GM21737 (cell line): Measurements from ENCODE around the gene CKAP2L.
A peak's percentile ranks its signal among the peaks of the same experiment; 100 is the strongest.

Experiments used
- ATAC-seq: cut with Tn5 transposase; IDR thresholded peaks from one replicate; pipeline ENCODE4 v1.9.1; 2021; ENCODE audit warnings: mild to moderate bottlenecking, moderate library complexity; ENCODE audit not compliant: unreplicated experiment

The CKAP2L gene

GRCh38 chr2:112767693-112768330 is 3.4 kb upstream of the CKAP2L start:
- ATAC-seq, result no peak

- ATAC-seq, result no peak
Observed at GRCh38 chr2:112765251-112765650, 842 bp upstream of the CKAP2L start.

- ATAC-seq, result no peak
Observed at GRCh38 chr2:112762276-112762675, 2.1 kb downstream of the CKAP2L start.

GRCh38 chr2:112760149-112760548 is 4.3 kb downstream of the CKAP2L start:
- ATAC-seq, result no peak

GRCh38 chr2:112758711-112759110 is 5.7 kb downstream of the CKAP2L start:
- ATAC-seq, result no peak

GRCh38 chr2:112757265-112757664 is 7.1 kb downstream of the CKAP2L start:
- ATAC-seq, result no peak

DNA sequence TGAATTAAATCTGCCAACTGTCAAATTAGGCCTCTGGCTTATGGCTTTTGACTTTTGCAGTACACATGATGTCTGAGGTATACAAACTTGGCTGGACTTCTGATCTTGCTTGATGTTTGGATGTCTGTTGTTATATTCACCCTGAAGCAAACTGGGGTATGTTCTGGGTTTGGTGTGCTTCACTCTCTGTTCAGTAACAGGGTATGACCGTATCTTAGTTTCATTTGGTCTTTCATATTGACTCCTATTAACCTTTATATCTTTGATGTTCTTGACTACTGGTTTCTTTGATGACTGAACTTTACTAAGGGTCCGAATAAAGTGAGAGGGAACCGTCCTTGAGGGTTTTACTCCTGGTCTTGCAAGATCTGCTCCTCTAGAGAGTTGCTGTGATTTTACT is 8.2 kb downstream of the CKAP2L start:
- no peak for ATAC-seq

DNA sequence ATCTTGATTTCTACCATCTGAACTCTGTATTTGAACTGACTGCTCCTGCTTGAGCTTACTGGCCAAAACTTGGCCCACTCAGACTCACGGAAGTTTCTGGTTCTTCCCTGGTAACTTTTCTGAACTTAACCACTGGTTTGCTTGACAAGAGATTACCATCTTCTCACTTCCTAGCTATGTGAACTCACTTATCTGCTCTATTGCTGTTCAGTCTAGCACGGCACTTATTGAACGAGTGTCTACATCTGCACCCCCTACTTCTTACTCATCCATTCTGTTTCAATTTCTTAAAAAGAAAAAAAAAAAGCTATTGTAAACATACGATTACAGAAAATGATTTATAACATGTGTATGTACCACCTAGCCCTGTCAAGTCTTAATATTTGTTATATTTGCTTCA is 9.0 kb downstream of the CKAP2L start:
- no peak for ATAC-seq

- no peak for ATAC-seq
Observed at GRCh38 chr2:112754564-112754963, 9.8 kb downstream of the CKAP2L start.

DNA sequence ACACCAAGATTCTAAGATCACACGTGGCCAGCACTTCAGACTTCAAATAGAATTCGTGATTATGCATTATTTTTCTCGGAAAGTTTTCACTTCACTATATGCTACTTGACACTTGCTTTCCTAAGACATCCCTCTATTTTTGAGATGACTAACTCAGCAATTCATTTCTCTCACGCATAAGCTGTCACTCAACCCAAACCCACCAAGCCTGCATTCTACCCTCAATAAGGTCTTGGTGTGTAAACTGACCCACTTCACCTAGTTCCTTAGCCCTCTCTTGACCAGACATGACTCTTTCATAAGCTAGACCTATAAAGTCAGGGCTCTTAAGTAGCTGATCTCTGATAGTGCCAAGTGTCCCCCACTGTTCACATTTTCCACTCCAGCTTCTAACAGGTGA is 11.7 kb downstream of the CKAP2L start:
- no peak for ATAC-seq

DNA sequence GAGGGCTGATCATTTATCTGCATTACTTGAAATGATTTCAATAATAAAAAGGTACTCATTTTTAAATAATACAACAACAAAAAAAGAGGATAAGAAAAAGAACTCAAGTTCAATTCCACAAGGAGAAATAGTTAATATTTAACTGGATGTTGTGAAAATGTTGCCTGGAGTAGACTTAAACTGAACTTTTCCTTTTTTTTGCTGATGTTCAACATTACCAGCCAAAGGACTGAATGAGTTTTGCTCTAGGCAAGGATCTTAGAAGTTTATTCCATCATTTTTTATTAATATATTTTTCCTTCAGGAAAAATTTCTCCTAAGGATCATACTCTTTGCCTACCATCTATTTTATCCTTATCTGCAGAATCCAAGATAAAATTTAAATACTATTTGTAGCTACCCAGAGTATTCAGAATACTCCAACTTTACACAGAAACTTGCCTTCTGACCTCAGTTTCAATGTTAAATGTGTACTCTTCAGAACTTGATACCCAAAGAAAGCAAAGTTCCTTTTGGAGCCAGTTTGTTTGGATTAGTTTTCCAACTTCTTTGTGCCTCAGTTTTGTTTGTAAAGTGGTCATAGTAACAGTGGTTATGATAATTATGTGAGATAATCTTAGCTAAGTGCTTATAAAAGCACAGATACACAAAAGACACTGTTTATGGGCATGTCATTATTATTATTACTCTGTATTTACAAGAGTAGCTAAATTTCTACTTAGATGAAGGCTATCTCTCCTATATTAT is 12.8 kb downstream of the CKAP2L start:
- ATAC-seq, result no peak

DNA sequence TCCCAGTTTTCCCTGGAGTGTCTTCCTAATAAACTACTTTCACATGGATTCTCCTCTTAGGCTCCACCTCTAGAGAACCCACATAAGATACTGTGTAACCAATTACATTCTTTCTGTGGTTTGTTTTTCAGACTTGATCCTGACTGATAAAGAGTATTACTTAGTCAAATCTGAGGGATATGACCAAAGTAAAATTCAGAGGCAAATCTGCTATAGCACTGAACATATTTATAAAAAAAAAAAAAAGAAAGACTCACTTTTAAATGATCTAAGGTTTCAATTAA is 13.9 kb downstream of the CKAP2L start:
- no peak for ATAC-seq

- peak; percentile 84 for ATAC-seq
Observed at GRCh38 chr2:112749755-112750559, 14.5 kb downstream of the CKAP2L start.

DNA sequence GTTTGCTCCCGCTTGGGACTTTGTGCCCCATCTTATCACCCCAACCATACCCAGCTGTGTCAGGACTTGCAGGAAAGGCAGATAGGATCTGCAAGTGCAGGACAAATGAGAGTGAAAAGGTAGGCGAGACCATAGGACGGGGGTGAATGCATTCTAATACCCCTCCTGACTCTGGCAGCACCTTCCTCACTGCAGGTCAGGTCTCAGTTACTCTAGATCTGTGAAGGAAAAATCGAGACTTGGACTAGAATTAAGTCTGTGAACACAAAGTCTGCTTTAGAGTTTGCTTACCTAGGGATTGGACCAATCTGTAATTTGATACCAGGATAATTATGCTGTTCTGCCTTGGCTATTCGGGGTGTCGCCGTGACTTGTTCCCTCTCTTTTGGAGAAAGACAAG is 23.9 kb downstream of the CKAP2L start:
- no peak for ATAC-seq

DNA sequence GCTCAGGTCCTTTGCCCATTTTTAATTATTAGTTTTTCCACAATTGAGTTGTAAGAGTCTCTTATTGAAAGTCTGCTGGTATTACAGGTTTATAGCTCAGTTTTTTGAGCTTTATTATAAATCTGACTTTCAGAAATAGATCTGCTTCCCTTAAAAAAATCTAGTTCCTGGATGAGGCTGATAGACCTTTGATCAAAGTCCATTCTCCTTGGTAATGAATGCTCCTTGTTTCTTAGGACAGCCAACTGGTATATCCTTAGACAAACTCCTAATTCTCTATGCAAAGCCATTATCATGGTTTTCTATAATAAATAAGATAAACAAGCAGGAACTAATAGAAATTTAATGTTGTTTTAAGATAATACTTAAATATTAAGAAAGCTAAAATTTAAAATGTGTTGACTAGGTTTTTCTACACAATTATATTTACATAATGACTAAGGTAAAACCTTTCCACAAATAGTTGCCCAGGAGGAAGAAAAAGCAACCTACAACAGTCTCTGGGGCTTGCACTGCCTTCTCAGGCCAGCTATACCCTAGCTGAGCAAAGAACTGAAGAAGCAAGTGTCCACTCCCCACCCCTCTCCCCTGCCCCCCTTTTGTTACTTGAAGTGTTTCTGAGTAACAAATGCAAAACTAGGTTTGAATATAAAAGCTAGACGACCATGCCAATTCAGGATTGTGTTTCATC is 26.7 kb downstream of the CKAP2L start:
- no peak for ATAC-seq

GRCh38 chr2:112733871-112734270 is 30.5 kb downstream of the CKAP2L start:
- no peak for ATAC-seq

GRCh38 chr2:112733456-112733855 is 31.0 kb downstream of the CKAP2L start:
- no peak for ATAC-seq

- no peak for ATAC-seq
Observed at GRCh38 chr2:112731479-112731878, 32.9 kb downstream of the CKAP2L start.

- ATAC-seq, result no peak
Observed at GRCh38 chr2:112730791-112731190, 33.6 kb downstream of the CKAP2L start.

DNA sequence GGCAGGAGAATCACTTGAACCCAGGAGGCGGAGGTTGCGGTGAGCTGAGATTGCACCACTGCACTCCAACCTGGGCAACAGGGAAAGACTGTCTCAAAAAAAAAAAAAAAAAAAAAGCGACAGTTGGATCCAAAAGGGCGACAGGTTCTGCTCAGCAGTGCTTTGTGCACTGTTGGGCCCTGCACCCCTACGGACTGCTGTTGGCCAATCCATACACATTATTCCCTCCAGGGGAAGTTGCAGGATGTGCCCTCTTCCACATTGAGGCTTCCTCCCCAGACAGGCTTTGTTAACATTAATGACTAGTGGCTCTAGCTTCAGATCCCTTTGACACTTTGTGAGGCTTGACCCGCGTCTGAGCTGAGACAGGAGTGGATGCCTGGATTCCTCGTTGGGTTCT is 34.2 kb downstream of the CKAP2L start:
- no peak for ATAC-seq

GRCh38 chr2:112728378-112729175 is 35.8 kb downstream of the CKAP2L start:
- ATAC-seq, result no peak
